Bronchial epithelial cell (primary cell): ENCODE measurements around the gene ZNF106. TPM values are rescaled to one million over a fixed set of nuclear protein-coding genes. Genes with fewer than 3 reads are reported as not detected.
A peak's percentile ranks its signal among the peaks of the same experiment; 100 is the strongest.

Experiments used
- DNase-seq: peaks from one replicate; pipeline ENCODE4 v3.0.0-alpha.2; 2010; ENCODE audit warnings: low read depth
- FAIRE-seq: peaks from 2 replicates; lab custom pipeline; 2011; peaks lifted over from hg19 to GRCh38; lab: Jason Lieb, UNC
- H3K27me3 ChIP-seq: 2 replicates; pipeline ENCODE4 v1.5.1; 2011; ENCODE audit warnings: low read length; ENCODE audit not compliant: control insufficient read depth, insufficient read depth
- H3K36me3 ChIP-seq: 2 replicates; pipeline ENCODE4 v1.5.1; 2011; ENCODE audit warnings: low read length; ENCODE audit not compliant: control insufficient read depth, insufficient read depth
- H3K4me3 ChIP-seq: 2 replicates; pipeline ENCODE4 v1.5.1; 2011; ENCODE audit warnings: mild to moderate bottlenecking, low read depth, low read length, control low read depth
- total RNA-seq: library from RNA; depleted of rRNA; stranded (reverse); fragments of >200 nt; gene quantifications from 2 replicates; pipeline ENCODE4 v1.2.1, GENCODE V29; 2014
- TF ChIP-seq, protein P1 (sequence below): IDR thresholded peaks from 2 replicates; pipeline ENCODE4 v1.5.1; 2011; ENCODE audit warnings: mild to moderate bottlenecking, moderate library complexity, low read length, control low read depth, inconsistent platforms; ENCODE audit not compliant: insufficient read depth, severe bottlenecking

Gene ZNF106
- 33.3 and 34.5 TPM in 2 replicates for total RNA-seq

DNA sequence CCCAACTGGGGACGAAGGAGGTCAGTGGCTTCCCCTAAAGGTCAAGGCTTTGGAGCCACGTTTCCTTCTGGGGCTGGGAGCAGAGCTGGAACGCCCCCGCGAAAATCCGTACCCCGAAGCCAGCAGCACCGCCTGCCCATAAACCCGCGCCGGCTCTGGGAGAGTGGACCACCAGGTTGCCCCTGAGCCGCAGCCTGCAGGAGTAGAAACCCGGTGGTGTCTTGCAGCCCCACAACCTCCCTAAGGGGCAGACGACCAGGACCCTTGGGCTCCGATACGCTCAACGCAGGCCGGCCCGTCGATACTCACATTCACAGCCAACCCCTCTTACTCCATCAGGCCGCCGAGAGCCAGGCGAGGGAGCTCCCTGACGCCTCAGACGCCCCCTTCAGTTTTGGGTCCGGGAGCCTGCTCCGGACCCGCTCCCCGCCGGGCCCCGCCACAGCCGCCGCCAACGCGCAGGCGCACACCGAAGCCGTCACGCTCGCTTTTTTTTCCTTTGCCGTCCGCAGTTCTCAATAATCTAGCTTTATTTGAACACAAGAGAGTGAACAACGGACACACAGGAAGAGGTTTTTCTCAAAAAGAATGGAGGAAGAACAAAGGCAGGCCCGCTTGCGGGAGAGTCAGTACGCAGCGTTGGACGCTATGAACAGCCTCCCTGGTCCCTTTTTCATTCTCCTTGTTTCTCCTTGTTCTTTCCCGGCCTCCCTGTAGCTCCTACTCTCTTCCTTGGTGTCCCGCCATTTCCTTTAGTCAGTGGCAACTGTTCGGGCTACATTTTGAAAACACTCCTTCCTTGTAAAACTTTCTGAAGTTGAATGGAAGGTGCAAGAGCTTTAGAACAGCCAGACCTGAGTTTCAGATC, at the start of gene ZNF106:
TSS of gene ZNF106 (minus strand) at position 471 of the 868 bp plus-strand sequence. CDS start 18,852 bp downstream, outside the sequence.
- FAIRE-seq: no peak
- peak; percentile 84 for DNase-seq
- H3K27me3 ChIP-seq: no peaks in the 10 kb centered on the region
- H3K4me3 ChIP-seq: peak within 1 kb of the TSS; percentile 80
- TF ChIP-seq, protein P1, sequence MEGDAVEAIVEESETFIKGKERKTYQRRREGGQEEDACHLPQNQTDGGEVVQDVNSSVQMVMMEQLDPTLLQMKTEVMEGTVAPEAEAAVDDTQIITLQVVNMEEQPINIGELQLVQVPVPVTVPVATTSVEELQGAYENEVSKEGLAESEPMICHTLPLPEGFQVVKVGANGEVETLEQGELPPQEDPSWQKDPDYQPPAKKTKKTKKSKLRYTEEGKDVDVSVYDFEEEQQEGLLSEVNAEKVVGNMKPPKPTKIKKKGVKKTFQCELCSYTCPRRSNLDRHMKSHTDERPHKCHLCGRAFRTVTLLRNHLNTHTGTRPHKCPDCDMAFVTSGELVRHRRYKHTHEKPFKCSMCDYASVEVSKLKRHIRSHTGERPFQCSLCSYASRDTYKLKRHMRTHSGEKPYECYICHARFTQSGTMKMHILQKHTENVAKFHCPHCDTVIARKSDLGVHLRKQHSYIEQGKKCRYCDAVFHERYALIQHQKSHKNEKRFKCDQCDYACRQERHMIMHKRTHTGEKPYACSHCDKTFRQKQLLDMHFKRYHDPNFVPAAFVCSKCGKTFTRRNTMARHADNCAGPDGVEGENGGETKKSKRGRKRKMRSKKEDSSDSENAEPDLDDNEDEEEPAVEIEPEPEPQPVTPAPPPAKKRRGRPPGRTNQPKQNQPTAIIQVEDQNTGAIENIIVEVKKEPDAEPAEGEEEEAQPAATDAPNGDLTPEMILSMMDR: no peak
- H3K36me3 ChIP-seq: no peaks in the 10 kb centered on the region

DNA sequence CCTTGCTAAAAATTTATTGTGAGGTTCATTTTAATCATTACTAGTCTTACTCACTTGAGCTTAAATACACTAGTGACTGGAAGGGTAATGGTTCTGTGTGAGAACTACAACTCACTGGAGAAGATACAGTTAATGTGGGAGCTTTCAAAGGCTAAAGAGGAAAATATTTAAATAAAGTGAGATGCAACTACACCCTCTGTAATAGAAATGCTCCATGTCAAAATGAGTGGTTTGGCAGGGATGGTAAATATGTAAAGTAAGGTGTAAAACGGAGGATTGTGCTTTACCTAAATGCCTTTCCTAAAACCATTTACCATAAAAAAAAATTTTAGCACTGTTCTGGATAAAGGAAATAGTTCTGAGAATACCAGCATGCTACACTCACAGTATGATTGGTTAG, 42.3 kb upstream of the ZNF106 start:
- H3K27me3 ChIP-seq: no peaks in the 10 kb centered on the region
- TF ChIP-seq, protein P1: no peak
- no peak for FAIRE-seq
- no peak overlapping the region for H3K4me3 ChIP-seq
- peaks cover 3% of the 10 kb centered on the region for H3K36me3 ChIP-seq
- DNase-seq: no peak

DNA sequence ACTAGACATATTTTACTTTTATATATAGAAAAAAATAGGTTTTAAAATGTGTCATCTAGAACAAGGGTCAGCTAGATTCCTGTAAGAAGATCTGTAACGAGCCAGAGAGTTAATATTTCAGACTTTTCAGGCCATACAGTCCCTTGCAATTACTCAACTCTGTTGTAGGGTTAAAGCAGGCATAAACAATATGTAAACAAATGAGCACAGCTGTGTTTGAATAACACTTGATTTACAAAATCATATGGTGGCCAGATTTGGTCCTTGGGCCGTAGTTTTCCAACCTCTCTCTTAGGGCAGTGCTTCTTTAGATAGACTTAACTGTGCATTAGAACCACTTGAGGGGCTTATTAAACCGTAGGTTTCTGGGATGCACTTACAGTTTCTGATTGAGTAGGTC, 38.0 kb upstream of the ZNF106 start:
- TF ChIP-seq, protein P1: no peak
- DNase-seq: no peak
- no peak for FAIRE-seq
- Histone ChIP-seq H3K36me3 (peaks cover 3% of the 10 kb centered on the region), H3K4me3 (no peak overlapping the region), H3K27me3 (no peaks in the 10 kb centered on the region)

DNA sequence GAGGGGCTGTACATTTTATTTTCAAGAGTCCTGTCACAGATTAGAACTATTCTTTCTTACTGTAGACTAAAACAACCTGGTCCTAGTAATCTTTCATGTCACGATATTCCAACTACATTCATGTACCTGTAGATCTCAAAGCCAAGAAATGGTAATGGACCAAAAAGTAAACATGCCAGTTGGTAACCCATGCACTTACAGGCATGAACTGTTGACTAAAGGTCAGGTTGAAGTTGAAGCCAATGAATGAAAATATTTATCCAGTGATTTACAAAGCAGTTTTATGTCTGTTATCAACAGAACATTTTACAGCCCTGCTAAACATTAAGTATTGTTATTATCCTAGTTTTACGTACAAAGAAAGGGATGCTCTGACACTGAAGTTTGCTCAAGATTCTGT, 32.4 kb upstream of the ZNF106 start:
- no peak for FAIRE-seq
- TF ChIP-seq, protein P1: no peak
- H3K36me3 ChIP-seq: peaks cover 1% of the 10 kb centered on the region

DNA sequence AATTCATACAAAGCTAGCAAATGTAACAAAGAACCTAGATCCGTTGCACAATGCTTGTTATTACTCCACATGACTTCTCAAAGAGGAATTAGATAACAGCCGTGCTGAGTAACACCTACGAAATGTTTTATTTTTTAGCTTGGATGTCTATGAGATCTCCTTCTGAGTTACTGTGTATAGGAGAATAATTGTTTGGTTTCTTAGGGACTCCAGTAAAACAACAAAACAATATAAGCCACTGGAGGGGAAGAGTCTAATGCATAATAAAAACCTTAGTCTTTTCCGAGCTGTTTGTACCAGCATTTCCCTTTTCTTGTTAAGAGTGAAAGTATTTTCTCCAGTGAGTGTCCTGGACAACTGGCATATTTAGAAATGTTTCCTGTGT, 20.1 kb upstream of the ZNF106 start:
- Histone ChIP-seq H3K27me3 (no peaks in the 10 kb centered on the region), H3K4me3 (no peak overlapping the region), H3K36me3 (no peaks in the 10 kb centered on the region)
- TF ChIP-seq, protein P1: no peak
- DNase-seq (peak; percentile 39), FAIRE-seq (no peak)

More for the DNA sequence above, 32.4 kb upstream of the ZNF106 start:
- no peak overlapping the region for H3K4me3 ChIP-seq
- no peaks in the 10 kb centered on the region for H3K27me3 ChIP-seq
- DNase-seq: no peak
